PC-3 (cell line): ENCODE results near the gene ZKSCAN5. TPM values are rescaled to one million over a fixed set of nuclear protein-coding genes. Genes with fewer than 3 reads are reported as not detected.

Experiments
- ATAC-seq: fragments of 200-7000 bp; cut with Tn5 transposase; 2 replicates; pipeline ENCODE4 v1.9.1; 2020; ENCODE audit warnings: mild to moderate bottlenecking, moderate library complexity
- BruUV-seq: library from RNA; stranded (reverse); fragments of 400-500 nt; replicated peaks from 2 replicates; lab custom pipeline; 2021; lab: Mats Ljungman, UMichigan
- CTCF ChIA-PET: fragments of 300-600 bp; sonication (Branson Sonifier 250); formaldehyde crosslinking; loops from one replicate; lab custom pipeline; 2022; ENCODE audit warnings: antibody characterized with exemption; lab: Charles Lee
- POLR2A ChIA-PET: fragments of 300-600 bp; sonication (Branson Sonifier 250); formaldehyde crosslinking; loops from one replicate; lab custom pipeline; 2022; ENCODE audit warnings: antibody characterized with exemption; ENCODE audit not compliant: unreplicated experiment; lab: Charles Lee
- DNase-seq: peaks from one replicate; pipeline ENCODE4 v3.0.0-alpha.2; 2015
- H2AFZ ChIP-seq: fragments of 300-600 bp; sonication (generic); 2 replicates; pipeline ENCODE4 v1.6.0; 2016; ENCODE audit warnings: antibody characterized with exemption, low read length
- H3F3A ChIP-seq: fragments of 300-600 bp; sonication (generic); one replicate; pipeline ENCODE4 v1.6.0; 2017; ENCODE audit warnings: antibody characterized with exemption, low read length, control low read depth, mild to moderate bottlenecking; ENCODE audit not compliant: unreplicated experiment
- H3K27ac ChIP-seq: fragments of 300-600 bp; sonication (generic); 2 replicates; pipeline ENCODE4 v1.5.1; 2016; ENCODE audit warnings: mild to moderate bottlenecking, low read length
- H3K27me3 ChIP-seq: fragments of 300-600 bp; sonication (generic); 2 replicates; pipeline ENCODE4 v1.6.1; 2016; ENCODE audit warnings: low read length, mixed read lengths
- H3K36me3 ChIP-seq: fragments of 300-600 bp; sonication (generic); 2 replicates; pipeline ENCODE4 v1.6.1; 2016; ENCODE audit warnings: low read depth, mixed run types, low read length, mixed read lengths
- H3K4me1 ChIP-seq: fragments of 300-600 bp; sonication (generic); 2 replicates; pipeline ENCODE4 v1.5.1; 2016; ENCODE audit warnings: low read length; ENCODE audit not compliant: insufficient read depth
- H3K4me2 ChIP-seq: fragments of 300-600 bp; sonication (generic); 2 replicates; pipeline ENCODE4 v1.6.0; 2016; ENCODE audit warnings: low read length
- H3K4me3 ChIP-seq: fragments of 300-600 bp; sonication (generic); 2 replicates; pipeline ENCODE4 v1.5.1; 2016; ENCODE audit warnings: mild to moderate bottlenecking, low read length, mixed read lengths
- H3K79me2 ChIP-seq: fragments of 300-600 bp; sonication (generic); 2 replicates; pipeline ENCODE4 v1.6.1; 2017; ENCODE audit warnings: low read length, mixed read lengths
- H3K9ac ChIP-seq: fragments of 300-600 bp; sonication (generic); 2 replicates; pipeline ENCODE4 v1.6.0; 2016; ENCODE audit warnings: mild to moderate bottlenecking, low read length
- H3K9me2 ChIP-seq: fragments of 300-600 bp; sonication (generic); replicated peaks from 2 replicates; pipeline ENCODE4 v1.6.1; 2016; ENCODE audit warnings: mixed run types, low read length, mixed read lengths
- H3K9me3 ChIP-seq: fragments of 300-600 bp; sonication (generic); 2 replicates; pipeline ENCODE4 v1.6.1; 2016; ENCODE audit warnings: low read length, mixed read lengths
- H4K20me1 ChIP-seq: fragments of 300-600 bp; sonication (generic); 2 replicates; pipeline ENCODE4 v1.6.1; 2016; ENCODE audit warnings: low read length, mixed read lengths
- CTCF ChIP-seq: fragments of 300-600 bp; sonication (generic); conservative IDR thresholded peaks from 2 replicates; pipeline ENCODE4 v1.5.1; 2017; ENCODE audit warnings: antibody characterized with exemption, low read depth, mild to moderate bottlenecking, low read length
- EZH2 ChIP-seq: fragments of 300-600 bp; sonication (generic); IDR thresholded peaks from one replicate; pipeline ENCODE4 v1.6.1; 2017; ENCODE audit warnings: antibody characterized with exemption, mild to moderate bottlenecking, low read length; ENCODE audit not compliant: unreplicated experiment
- EZH2phosphoT487 ChIP-seq: fragments of 300-600 bp; sonication (generic); IDR thresholded peaks from 2 replicates; pipeline ENCODE4 v1.6.1; 2018; ENCODE audit warnings: mild to moderate bottlenecking, antibody characterized with exemption, low read length, borderline replicate concordance
- intact Hi-C: fragments of 100-400 bp; cut with micrococcal nuclease; formaldehyde crosslinking; loops from 2 replicates; pipeline ENCODE4 v1.9.0; 2023
- total RNA-seq: library from RNA; depleted of rRNA; stranded (reverse); fragments of >200 nt; gene quantifications from 2 replicates; pipeline ENCODE4 v1.2.3, GENCODE V29; 2014

The ZKSCAN5 gene
- total RNA-seq, 1 experiment from 2014 or later = 9.9 TPM

DNA sequence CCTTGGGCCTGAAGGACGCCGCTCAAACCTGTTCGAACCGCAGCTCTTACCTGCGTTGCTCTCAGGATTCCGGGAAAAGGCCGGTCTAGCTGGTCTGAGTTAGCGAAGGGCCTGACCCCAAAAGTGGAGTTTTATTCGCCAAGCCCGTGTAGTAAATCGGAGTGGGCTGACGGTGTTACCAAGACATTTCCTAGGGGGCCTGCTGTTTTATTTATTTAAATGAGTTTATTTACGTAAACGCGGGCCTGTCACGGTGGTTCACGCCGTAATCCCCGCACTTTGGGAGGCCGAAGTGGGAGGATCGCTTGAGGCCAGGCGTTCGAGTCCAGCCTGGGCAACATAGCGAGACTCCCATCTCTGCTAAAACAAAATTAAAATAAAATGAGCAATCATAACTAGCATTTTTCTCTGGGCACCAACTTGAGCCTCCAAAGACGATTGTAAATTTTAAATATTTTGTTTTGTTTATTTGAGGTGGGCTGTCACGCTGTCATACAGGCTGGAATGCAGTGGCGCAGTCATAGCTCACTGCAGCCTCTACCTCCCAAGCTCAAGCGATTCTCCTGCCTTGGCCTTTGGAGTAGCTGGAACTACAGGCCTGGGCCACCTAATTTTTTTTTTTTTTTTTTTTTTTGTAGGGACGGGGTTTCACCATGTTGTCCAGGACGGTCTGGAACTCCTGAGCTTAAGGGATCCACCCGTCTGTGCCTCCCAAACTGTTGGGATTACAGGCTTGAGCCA, 54.9 kb downstream of the ZKSCAN5 start:
- Histone ChIP-seq H3K36me3 (no peaks in the 10 kb centered on the region), H4K20me1 (no peaks in the 10 kb centered on the region), H3K27ac (no peak overlapping the region), H3K79me2 (no peaks in the 10 kb centered on the region), H3F3A (no peaks in the 10 kb centered on the region), H3K4me1 (peaks cover 26% of the 10 kb centered on the region), H3K4me3 (no peak overlapping the region), H3K9ac (no peak overlapping the region), H3K4me2 (no peak overlapping the region), H3K9me2 (no peaks in the 10 kb centered on the region), H3K9me3 (no peaks in the 10 kb centered on the region), H3K27me3 (no peaks in the 10 kb centered on the region), H2AFZ (no peak overlapping the region)
- DNase-seq = no peak
- CTCF ChIA-PET = no interaction called here
- ATAC-seq = no peak
- POLR2A ChIA-PET = no interaction called here
- intact Hi-C loops = no loop called here
- no TSS peak for BruUV-seq
- TF ChIP-seq EZH2phosphoT487 (no peak), EZH2 (no peak), CTCF (no peak)

- peaks cover 27% of the 10 kb centered on the region for H3K4me1 ChIP-seq
- DNase-seq (no peak), ATAC-seq (no peak)
- no peak overlapping the region for H3K27ac ChIP-seq
- no peaks in the 10 kb centered on the region for H3K9me3 ChIP-seq
- ChIA-PET POLR2A (no interaction called here), CTCF (no interaction called here)
- no peaks in the 10 kb centered on the region for H3K36me3 ChIP-seq
- intact Hi-C loops = no loop called here
- no peaks in the 10 kb centered on the region for H3K27me3 ChIP-seq
- H3K4me2 ChIP-seq = no peak overlapping the region
- no peak overlapping the region for H3K4me3 ChIP-seq
- no peaks in the 10 kb centered on the region for H3K79me2 ChIP-seq
- no peaks in the 10 kb centered on the region for H3F3A ChIP-seq
- no peaks in the 10 kb centered on the region for H4K20me1 ChIP-seq
- no peak for TF ChIP-seq EZH2phosphoT487
- no peak for TF ChIP-seq CTCF
- no peak for TF ChIP-seq EZH2
- BruUV-seq = no TSS peak
- H3K9me2 ChIP-seq = no peaks in the 10 kb centered on the region
- H2AFZ ChIP-seq = no peak overlapping the region
- no peak overlapping the region for H3K9ac ChIP-seq
Measured at GRCh38 chr7:99560834-99561736, 56.6 kb downstream of the ZKSCAN5 start.

- H3K4me3 ChIP-seq = no peak overlapping the region
- H3K9ac ChIP-seq = no peak overlapping the region
- CTCF ChIA-PET = no interaction called here
- no peak for ATAC-seq
- DNase-seq = no peak
- no peak overlapping the region for H3K4me2 ChIP-seq
- no peaks in the 10 kb centered on the region for H3K27me3 ChIP-seq
- H3K4me1 ChIP-seq = peaks cover 27% of the 10 kb centered on the region
- intact Hi-C loops = loop anchor here (2.0 kb wide), 1 partner anchor 55 kb away; the partner anchor contains the start of gene ZSCAN25
- no TSS peak for BruUV-seq
- H3K79me2 ChIP-seq = no peaks in the 10 kb centered on the region
- H3F3A ChIP-seq = no peaks in the 10 kb centered on the region
- no peaks in the 10 kb centered on the region for H3K9me2 ChIP-seq
- H3K9me3 ChIP-seq = no peaks in the 10 kb centered on the region
- no peaks in the 10 kb centered on the region for H4K20me1 ChIP-seq
- POLR2A ChIA-PET = no interaction called here
- H3K27ac ChIP-seq = no peak overlapping the region
- no peak overlapping the region for H2AFZ ChIP-seq
- no peaks in the 10 kb centered on the region for H3K36me3 ChIP-seq
- no peak for TF ChIP-seq EZH2phosphoT487
- TF ChIP-seq CTCF = no peak
- no peak for TF ChIP-seq EZH2
Measured at GRCh38 chr7:99561737-99562051, 57.2 kb downstream of the ZKSCAN5 start.
